OCI-LY7 (cell line): ENCODE data around the gene C11orf52. TPM values are rescaled to one million over a fixed set of nuclear protein-coding genes. Genes with fewer than 3 reads are reported as not detected.
A peak's percentile ranks its signal among the peaks of the same experiment; 100 is the strongest.

Experiments used
- BruUV-seq: library from RNA; stranded (reverse); fragments of 400-500 nt; replicated peaks from 2 replicates; lab custom pipeline; 2021; lab: Mats Ljungman, UMichigan
- CTCF ChIA-PET: fragments of 300-600 bp; sonication (Branson Sonifier 250); formaldehyde crosslinking; loops from one replicate; lab custom pipeline; 2022; ENCODE audit warnings: antibody characterized with exemption; ENCODE audit not compliant: unreplicated experiment; lab: Charles Lee
- POLR2A ChIA-PET: fragments of 300-600 bp; sonication (Branson Sonifier 250); formaldehyde crosslinking; loops from one replicate; lab custom pipeline; 2022; ENCODE audit warnings: antibody characterized with exemption; lab: Charles Lee
- DNase-seq: peaks from one replicate; pipeline ENCODE4 v3.0.0-alpha.2; 2015; ENCODE audit warnings: low spot score
- H2AFZ ChIP-seq: fragments of 200-600 bp; sonication (generic), shearing (Covaris generic); 2 replicates; pipeline ENCODE4 v1.6.1; 2014; ENCODE audit warnings: mild to moderate bottlenecking, antibody characterized with exemption, low read length, moderate library complexity
- H3K27ac ChIP-seq: fragments of 200-600 bp; sonication (generic); 2 replicates; pipeline ENCODE4 v1.5.1; 2014; ENCODE audit warnings: mixed run types, low read depth, mild to moderate bottlenecking, moderate library complexity, low read length, inconsistent platforms; ENCODE audit not compliant: poor library complexity, severe bottlenecking
- H3K36me3 ChIP-seq: fragments of 200-600 bp; sonication (generic); 2 replicates; pipeline ENCODE4 v1.6.1; 2014; ENCODE audit warnings: mild to moderate bottlenecking, antibody characterized with exemption, low read length, moderate library complexity, mixed read lengths; ENCODE audit not compliant: insufficient read depth
- H3K4me1 ChIP-seq: fragments of 200-600 bp; sonication (generic); 2 replicates; pipeline ENCODE4 v1.5.1; 2014; ENCODE audit warnings: mild to moderate bottlenecking, low read length; ENCODE audit not compliant: insufficient read depth, poor library complexity, severe bottlenecking
- H3K4me2 ChIP-seq: fragments of 200-600 bp; sonication (generic); 2 replicates; pipeline ENCODE4 v1.6.1; 2014; ENCODE audit warnings: mild to moderate bottlenecking, low read length
- H3K4me3 ChIP-seq: fragments of 200-600 bp; sonication (generic); 2 replicates; pipeline ENCODE4 v1.5.1; 2014; ENCODE audit warnings: mild to moderate bottlenecking, low read depth, low read length; ENCODE audit not compliant: poor library complexity, severe bottlenecking
- H3K79me2 ChIP-seq: fragments of 200-600 bp; sonication (generic); 2 replicates; pipeline ENCODE4 v1.6.1; 2016; ENCODE audit warnings: low read depth, mild to moderate bottlenecking, low read length, moderate library complexity, mixed read lengths; ENCODE audit not compliant: insufficient read depth
- H3K9me2 ChIP-seq: fragments of 200-600 bp; sonication (generic); 2 replicates; pipeline ENCODE4 v1.6.1; 2016; ENCODE audit warnings: mild to moderate bottlenecking, low read length, mixed read lengths; ENCODE audit not compliant: insufficient read depth
- H3K9me3 ChIP-seq: fragments of 200-600 bp; sonication (generic); 2 replicates; pipeline ENCODE4 v1.6.1; 2014; ENCODE audit warnings: mild to moderate bottlenecking, mixed run types, low read length, mixed read lengths
- H4K20me1 ChIP-seq: fragments of 200-600 bp; sonication (generic); 2 replicates; pipeline ENCODE4 v1.6.1; 2014; ENCODE audit warnings: mild to moderate bottlenecking, antibody characterized with exemption, low read length, moderate library complexity, mixed read lengths; ENCODE audit not compliant: insufficient read depth
- CTCF ChIP-seq: fragments of 200-600 bp; sonication (generic); conservative IDR thresholded peaks from 2 replicates; pipeline ENCODE4 v1.5.1; 2014; ENCODE audit warnings: mild to moderate bottlenecking, antibody characterized with exemption, low read length, moderate library complexity, mixed read lengths
- EZH2phosphoT487 ChIP-seq: fragments of 200-600 bp; sonication (generic); IDR thresholded peaks from 2 replicates; pipeline ENCODE4 v1.6.1; 2018; ENCODE audit warnings: low read depth, borderline replicate concordance, mild to moderate bottlenecking, mixed run types, antibody characterized with exemption, low read length, moderate library complexity, mixed read lengths
- intact Hi-C: fragments of 100-400 bp; cut with micrococcal nuclease; formaldehyde crosslinking; loops from one replicate; pipeline ENCODE4 v1.10.0; 2022; ENCODE audit not compliant: unreplicated experiment
- total RNA-seq, 2 experiments: library from RNA; depleted of rRNA in 1 of 2; stranded (reverse); fragments of >200 nt in 1 of 2; shearing (Covaris generic) in 1 of 2; gene quantifications; 2 replicates each; pipeline ENCODE4 v1.2.3, GENCODE V29; 2014 to 2022

C11orf52 gene
- total RNA-seq, 2 experiments from 2014 or later: not detected

GRCh38 chr11:111923351-111923788 is 4.7 kb downstream of the C11orf52 start:
- no peak overlapping the region for H3K4me3 ChIP-seq
- H3K36me3 ChIP-seq: no peaks in the 10 kb centered on the region
- H3K4me2 ChIP-seq: no peak overlapping the region
- H2AFZ ChIP-seq: peak overlapping the region; percentile 61; the same call in 1 of the 2 replicates
- no peaks in the 10 kb centered on the region for H3K79me2 ChIP-seq
- TF ChIP-seq EZH2phosphoT487: no peak
- no peak for TF ChIP-seq CTCF
- no peak overlapping the region for H3K27ac ChIP-seq
- ChIA-PET CTCF (no interaction called here), POLR2A (no interaction called here)
- no peaks in the 10 kb centered on the region for H3K9me2 ChIP-seq
- H3K4me1 ChIP-seq: peaks cover 14% of the 10 kb centered on the region
- no TSS peak for BruUV-seq
- H4K20me1 ChIP-seq: no peaks in the 10 kb centered on the region
- H3K9me3 ChIP-seq: no peaks in the 10 kb centered on the region
- DNase-seq: no peak
- intact Hi-C loops: no loop called here

- Histone ChIP-seq H3K4me1 (peaks cover 14% of the 10 kb centered on the region), H3K9me2 (no peaks in the 10 kb centered on the region), H3K36me3 (no peaks in the 10 kb centered on the region), H3K27ac (no peak overlapping the region), H3K4me3 (no peak overlapping the region), H2AFZ (0 out of 2 replicates have a peak overlapping the region, but pooled peaks have one; percentile 61), H3K9me3 (no peaks in the 10 kb centered on the region), H4K20me1 (no peaks in the 10 kb centered on the region), H3K79me2 (no peaks in the 10 kb centered on the region), H3K4me2 (no peak overlapping the region)
- CTCF ChIA-PET: no interaction called here
- TF ChIP-seq CTCF: no peak
- no peak for TF ChIP-seq EZH2phosphoT487
- intact Hi-C loops: no loop called here
- POLR2A ChIA-PET: interaction anchor here (1.1 to 3.6 kb wide), 3 partner anchors 13 to 163 kb away, joined by 3 to 54 read pairs (median 4); partner anchors contain the start of gene DIXDC1
- no peak for DNase-seq
- BruUV-seq: no TSS peak
These were observed 5.2 kb downstream of the C11orf52 start for GRCh38 chr11:111923951-111924350.

- H3K4me3 ChIP-seq: peak overlapping the region; percentile 65
- no peak for DNase-seq
- intact Hi-C loops: loop anchor here (1.0 to 5.0 kb wide), 4 partner anchors 47 to 324 kb away; partner anchors contain the start of genes CFAP68, DLAT, FDXACB1 and SIK2
- no peaks in the 10 kb centered on the region for H3K79me2 ChIP-seq
- ChIA-PET CTCF (interaction anchor here (1.1 to 1.9 kb wide), 2 partner anchors 12 to 18 kb away, joined by 4 to 12 read pairs; partner anchors contain the start of gene DIXDC1), POLR2A (interaction anchor here (0.6 to 3.6 kb wide), 18 partner anchors 8 to 322 kb away, joined by 3 to 54 read pairs (median 6); partner anchors contain the start of genes ALG9, C11orf52, CFAP68 and DIXDC1)
- no peaks in the 10 kb centered on the region for H3K36me3 ChIP-seq
- TF ChIP-seq CTCF (no peak), EZH2phosphoT487 (no peak)
- no peaks in the 10 kb centered on the region for H4K20me1 ChIP-seq
- peaks cover 14% of the 10 kb centered on the region for H3K4me1 ChIP-seq
- BruUV-seq: no TSS peak
- no peaks in the 10 kb centered on the region for H3K9me3 ChIP-seq
- peak overlapping the region; percentile 79 for H3K27ac ChIP-seq
- no peaks in the 10 kb centered on the region for H3K9me2 ChIP-seq
- H3K4me2 ChIP-seq: peak overlapping the region; percentile 96
- peak overlapping the region; percentile 90 for H2AFZ ChIP-seq
These were observed 7.2 kb downstream of the C11orf52 start for GRCh38 chr11:111925953-111926352.
